DMS53 treated with DMSO at 0.1 percent for 48 hours (cell line): ENCODE measurements around the gene ZBED1.
"Not testable (repeated sequence)": the region's sequence is repeated elsewhere in the genome, so short reads cannot be mapped to it uniquely, and the experiment has no call there.

ENCODE experiments used
- DNase-seq: peaks from one replicate; lab custom pipeline; 2025; ENCODE audit not compliant: unreplicated experiment; lab: John Stamatoyannopoulos, UW

The ZBED1 gene

DNA sequence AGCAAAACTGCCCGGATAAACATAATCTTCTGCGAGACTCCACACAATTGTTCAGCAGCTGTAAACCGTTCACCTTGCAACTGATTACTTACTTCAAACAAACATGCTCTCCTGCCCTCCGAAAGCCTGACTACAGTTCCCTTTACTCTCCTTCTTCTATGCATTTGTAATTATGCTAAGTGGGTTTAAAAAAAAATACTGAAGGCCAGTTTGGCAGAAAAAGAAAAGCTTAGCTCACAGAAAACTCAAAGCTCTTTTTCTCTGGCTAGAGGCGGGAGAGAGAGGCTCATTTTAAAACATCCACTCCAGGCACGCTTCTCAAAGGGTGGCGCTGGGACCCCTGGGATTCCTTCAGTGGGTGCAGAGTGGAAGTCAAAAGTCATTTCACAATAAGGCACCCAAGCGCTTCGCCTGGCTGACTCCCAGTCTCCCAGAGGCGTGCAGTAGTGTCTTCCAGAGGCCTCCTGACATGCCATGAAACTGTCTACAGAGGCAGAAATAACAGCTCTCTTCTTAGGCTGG, 1.9 kb downstream of the ZBED1 start:
- DNase-seq: no peak

DNA sequence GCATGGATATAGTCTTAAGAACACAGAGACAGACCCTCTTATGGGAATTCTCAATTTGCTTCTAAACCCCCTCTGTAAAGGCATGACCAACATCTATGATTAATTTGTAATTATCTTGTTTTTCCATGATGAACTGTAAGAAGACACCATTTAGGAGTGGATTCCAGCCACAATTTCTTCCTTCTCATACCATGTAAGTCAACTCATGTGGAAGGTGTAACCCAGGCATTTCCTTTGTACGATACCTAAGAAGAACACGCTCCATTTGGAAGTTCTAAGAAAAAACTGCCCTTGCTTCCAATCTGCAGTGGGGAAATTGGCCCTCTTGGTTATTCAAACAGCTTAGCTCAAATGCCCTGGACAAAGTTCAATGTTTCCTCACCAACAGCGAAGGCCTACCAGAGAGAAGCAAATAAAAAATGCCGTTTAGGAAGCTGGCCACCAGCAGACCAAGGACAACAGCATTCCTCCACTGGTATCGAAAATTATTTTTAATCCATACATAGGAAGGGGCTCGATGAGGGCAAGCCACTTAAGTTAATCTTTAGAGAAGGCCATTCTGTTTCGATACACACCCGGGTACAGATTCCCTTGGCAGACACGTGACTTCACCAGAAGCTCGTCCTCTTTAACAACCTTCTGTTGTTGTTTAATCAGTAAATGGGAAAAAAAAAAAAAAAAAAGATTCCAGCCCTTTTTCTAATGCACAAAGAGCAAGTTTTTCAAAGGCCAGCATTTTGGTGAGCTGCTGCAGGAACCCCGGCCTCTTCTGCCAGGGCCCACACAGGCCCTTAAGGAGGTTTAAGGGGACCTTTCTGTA, 2.6 kb downstream of the ZBED1 start:
- DNase-seq: no peak

DNA sequence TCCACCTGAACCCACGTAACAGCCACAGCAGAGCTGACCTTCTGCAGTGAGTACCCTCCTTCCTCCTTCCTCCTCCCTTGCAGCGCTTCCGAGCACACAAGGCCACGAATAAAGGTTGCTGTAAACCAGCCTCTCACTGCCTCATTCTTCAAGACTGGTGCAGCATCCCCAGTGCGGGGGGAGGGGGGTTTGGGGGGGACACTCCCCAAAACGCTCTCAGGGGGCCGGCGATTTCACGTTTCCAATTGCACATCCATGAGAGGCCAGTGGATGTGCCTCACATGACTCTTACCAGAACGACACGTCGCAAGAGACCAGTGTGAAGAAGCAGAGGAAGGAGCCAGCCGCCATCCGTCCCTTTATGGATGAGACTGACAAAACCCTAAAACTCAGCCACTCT, 5.2 kb downstream of the ZBED1 start:
- no peak for DNase-seq

DNA sequence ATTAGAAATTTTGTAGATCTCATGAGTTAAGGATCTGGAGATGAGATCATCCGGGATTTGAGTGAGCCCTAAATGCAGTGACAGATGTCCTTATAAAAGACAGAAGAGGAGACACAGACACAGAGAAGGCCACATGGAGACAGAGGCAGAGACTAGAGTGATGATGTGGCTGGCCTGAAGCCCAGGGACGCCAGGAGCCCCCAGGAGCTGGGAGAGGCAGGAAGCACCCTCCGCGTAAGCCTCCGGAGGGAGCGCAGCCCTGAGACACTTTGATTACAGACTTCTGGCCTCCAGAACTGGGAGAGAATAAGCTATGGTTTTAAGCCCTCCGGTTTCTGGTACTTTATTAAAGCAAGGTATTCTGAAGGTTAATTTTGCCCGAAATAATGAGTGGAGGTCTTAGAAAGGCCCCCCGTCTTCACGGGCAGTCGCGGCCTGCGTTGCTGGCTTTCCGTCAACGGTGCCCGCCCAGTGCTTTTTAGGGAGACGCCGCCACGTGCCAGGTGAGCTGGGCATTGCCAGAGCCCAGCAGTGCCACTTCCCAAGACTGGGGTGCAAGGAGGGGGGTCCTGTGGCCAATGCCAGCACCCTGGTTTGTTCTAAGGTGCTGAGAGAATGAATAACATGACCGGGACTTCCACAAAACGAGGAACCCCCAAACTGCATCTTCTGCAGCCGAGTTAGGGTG, 8.1 kb downstream of the ZBED1 start:
- DNase-seq: no peak

DNA sequence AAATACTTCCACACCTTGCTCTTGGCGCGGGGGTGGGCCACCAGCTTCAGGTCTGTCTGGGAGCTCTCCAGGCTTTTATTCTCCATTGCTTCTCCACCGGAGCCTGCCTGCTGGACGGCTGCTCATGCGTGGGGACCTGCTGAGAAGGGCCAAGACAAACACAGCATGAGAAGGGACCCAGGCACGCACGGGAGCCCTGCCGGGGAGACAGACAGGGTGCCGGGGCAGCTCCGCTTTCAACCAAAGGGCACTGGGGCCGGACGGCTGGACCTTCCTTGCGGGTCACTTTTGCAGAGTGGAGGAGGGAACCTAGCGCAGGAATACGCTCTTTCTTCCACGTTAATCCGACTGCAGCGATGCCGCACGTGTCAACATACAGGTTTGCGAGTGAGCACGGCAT, 10.1 kb downstream of the ZBED1 start:
- no peak for DNase-seq

DNA sequence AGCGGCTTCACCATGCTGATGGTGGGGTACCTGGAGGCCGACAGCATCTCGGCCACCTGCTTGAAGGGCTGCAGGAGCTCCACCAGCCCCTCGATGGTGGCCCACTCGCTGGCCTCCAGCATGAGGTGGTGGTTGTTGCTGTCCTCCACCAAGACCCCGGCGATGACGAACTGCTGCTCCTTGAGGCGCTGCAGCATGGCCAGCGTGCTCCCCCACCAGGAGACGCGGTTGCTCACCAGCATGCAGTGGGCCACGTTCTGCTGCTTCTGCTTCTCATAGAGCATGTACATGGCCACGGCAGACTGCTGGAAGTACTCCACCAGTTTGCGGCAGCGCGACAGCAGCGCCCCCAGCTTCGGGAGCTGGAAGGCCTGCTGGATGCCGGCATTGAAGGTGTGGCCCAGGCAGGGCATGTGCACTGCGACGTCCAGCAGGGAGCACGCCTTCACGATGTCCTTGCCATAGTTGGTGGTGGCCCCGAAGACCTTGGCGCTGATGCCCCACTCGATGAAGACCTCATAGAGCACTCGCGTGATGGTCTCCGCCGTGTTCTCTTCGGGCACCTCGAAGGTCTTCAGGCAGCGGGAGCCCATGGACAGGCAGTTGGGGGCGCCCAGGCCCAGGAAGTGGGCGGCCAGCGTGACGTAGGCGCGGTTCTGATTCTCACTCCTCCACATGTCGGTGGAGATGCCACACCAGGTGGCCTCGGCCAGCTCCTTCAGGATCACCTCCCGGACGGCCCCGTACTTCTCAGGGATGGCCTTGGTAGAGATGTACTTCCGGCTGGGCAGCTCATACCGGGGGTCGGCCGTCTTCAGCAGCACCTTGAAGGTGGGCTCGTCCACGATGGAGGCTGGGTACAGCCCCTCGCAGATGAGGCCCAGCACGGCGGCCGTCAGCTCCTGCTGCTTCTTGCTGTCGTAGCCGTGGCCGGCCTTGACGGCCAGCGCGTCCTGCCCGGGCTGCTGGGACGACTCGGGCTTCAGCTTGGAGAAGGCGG, 11.0 kb downstream of the ZBED1 start:
- no peak for DNase-seq

DNA sequence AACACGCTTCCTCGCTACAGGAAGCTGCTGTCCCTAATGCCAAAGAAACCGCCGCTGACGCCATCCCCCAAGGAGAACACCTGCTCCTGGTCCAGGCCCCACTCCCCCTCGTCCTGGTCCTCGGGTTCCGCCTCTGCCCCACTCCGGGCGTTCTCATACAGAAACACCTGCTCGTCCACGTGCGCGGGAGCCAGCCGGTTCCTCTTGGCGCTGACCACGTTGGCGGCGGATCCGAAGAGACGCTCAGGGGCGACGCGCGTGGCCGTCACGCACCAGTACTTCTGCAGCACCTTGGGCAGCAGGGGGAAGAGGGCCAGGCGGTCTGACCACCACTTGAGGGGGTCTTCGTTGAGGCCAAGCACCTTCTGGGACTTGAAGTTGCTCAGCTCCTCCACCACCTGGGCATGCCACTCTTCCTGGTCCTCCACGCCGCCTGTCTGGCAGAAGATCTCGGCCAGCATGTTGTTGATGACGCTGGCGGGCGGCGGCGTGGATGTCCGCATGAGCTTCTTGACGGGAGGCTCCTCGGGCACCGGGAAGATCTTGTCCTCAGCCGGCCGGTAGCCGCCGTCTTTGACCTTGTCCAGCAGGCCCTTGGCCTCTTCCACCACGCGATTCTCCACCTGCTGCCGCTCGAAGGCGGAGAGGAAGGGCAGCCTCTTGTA, 12.0 kb downstream of the ZBED1 start:
- DNase-seq: no peak

DNA sequence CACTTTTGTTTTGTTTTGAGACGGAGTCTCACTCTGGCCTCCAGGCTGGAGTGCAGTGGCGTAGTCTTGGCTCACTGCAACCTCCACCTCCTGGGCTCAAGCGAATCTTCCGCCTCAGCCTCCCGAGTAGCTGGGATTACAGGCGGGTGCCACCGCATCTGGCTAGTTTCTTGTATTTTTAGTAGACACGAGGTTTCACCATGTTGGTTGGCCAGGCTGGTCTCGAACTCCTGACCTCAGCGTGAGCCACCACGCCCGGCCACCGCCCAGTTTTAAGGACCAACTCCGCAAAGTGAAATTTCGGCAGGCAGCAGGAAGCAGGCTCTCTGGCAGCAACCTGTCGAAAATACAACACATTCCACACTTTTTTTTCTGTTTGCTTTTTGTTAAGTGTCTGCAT, 13.4 kb downstream of the ZBED1 start:
- no peak for DNase-seq

DNA sequence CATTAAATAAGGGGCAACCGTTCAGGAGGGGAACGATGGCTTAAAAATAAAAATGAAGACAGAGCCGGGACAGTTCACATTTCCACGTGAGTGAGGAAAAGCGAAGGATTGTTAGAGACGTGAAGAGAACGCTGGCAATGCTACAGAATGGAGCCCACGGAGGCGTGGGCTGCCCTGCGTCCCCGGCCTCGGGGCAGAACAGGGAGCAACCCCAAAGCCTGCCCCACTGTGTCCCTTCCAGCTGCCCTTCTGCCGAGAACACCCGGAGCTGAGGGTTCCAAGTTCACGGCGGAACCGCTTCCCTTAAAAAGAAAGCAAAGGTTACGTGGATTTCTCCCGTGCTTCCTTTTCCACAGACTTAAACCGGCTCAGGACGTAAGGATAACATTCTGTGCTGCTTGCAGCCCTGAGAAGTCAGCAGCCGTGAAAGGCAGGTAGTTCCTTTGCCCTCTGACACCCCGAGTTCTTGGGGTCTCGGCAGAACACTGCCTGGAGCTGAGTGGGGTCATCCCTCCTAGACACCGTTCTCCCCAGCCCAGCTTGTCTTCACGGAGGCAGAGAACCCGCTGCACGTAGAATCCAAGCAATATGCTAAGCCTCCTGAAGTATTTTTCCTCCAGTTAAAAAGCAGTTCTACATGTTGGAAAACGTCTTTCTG, 14.2 kb downstream of the ZBED1 start:
- no peak for DNase-seq

DNA sequence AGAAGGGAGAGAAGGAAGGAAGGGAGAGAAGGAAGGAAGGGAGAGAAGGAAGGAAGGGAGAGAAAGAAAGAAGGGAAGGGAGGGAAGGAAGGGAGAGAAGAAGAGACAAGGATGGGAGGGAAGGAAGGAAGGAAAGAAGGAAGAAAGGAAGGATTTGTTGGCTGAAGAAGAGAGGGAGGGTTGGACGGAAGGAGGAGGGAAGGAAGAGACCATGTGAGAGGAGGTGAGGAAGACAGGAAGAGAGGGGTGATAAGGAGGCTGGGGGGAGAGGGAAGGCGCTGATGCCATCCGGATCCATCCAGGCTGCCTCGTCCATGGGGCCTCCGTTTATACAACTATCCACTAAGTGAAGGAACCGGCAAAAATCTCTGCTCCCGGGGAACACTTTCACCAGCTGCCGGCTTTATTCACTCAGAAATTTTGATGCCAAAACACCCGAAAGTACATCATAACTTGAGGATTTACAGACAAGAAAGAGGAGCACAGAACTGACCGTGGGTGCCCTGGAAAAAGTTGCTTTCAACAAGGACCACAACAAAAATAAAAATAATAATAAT, 14.9 kb downstream of the ZBED1 start:
- DNase-seq: no peak

DNA sequence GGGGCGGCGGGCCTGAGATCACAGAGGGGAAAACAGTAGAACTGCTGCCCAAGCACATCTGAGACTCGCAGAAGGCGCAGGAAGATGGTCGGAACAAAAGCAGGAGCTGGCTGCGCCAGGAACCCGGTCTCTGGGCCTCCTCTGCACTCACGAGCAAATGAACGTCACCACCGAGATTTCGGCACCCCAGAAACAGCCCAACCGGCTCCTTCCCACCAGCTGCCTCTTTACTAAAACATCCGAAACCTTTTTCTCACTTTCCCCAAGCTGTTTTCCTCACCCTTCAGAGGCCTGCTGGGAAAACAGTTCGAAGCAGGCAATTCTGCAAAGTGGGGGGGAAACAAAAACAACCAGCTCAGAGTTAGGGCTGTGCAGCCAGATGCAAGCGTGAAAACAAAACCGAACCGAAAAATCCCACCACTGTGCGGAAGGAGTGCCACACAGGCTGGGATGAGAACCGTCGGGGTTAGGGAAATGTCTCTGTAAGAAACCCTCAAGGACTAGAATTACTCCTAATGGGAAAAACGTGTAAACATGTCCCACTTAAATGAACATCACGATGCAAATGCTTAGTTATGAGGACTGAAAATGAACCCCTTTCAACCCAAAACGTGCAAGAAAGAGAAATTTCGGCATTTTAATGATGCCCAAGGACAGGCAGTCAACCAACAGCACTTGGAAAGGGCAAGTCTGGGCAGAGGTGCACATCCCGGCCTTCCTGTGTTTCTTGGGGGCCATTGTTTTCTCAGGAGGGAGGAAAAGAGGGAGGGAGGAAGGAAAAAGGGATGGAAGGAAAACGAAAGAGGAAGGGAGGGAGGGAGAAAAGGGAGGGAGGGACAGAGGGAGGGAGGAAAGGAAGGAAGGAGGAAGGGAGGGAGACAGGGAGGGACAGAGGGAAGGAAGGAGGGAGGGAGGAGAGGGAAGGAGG, 15.8 kb downstream of the ZBED1 start:
- DNase-seq: no peak

DNA sequence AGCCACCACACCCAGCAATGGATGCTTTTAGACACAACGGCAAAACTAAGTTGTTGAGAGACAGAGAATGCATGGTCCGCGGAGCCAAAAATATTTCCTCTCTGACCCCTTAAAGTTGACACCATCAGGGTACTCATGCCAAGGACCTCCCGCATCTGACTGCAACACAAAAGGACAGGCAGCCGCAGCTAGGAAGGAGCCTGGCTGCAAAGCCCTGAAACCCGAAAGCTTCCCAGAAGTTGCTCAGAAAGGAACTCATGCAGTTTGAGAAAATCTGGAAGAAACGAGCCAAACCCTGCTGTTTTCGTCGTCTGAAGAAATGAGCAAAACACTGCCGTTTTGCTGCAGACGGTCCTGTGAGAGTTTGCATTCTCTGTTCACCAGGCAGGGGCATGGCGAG, 16.5 kb downstream of the ZBED1 start:
- no peak for DNase-seq

DNA sequence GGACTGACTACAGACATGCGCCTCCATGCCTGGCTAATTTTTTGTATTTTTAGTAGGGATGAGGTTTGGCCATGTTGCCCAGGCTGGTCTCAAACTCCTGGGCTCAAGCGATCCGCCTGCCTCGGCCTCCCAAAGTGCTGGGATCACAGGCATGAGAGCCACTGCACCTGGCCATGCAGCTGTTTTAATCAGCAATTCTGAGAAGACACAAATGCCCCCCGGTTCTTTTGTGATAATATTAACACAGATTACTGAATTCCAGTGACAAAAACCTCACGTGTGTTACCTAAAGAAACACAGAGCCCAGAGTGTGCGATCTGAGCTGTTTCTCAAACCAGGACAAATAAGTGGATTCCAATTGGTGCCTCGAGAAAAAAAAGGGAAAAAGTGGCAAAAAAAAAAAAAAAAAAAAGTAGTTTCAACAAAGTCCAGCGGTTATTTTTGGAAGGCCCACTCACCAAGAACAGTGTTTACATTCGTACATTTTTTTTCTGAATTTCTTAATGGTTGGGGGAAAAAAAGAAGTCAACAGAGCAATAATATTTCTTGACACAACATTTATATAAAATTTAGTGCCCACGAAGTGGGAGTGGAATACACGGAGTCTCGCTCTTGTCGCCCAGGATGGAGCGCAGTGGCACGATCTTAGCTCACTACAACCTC, 17.2 kb downstream of the ZBED1 start:
- DNase-seq: no peak

DNA sequence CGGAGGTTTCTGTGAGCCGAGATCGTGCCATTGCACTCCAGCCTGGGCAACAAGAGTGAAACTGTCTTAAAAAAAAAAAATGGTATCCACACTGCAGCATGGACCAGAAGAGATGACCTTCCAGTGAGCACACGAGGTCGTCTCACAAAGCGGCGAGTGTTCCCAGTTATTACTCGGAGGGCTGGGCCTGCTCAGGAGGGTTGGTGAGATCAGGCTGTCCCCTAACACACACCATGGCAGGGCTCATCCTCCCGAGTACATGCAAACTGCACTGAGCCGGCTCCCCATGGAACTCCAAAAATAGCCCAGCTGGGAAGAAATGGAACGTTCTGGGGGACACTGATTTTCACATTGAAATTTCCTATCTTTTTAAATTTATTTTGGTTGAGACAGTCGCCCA, 19.2 kb downstream of the ZBED1 start:
- DNase-seq: not testable (repeated sequence)

DNA sequence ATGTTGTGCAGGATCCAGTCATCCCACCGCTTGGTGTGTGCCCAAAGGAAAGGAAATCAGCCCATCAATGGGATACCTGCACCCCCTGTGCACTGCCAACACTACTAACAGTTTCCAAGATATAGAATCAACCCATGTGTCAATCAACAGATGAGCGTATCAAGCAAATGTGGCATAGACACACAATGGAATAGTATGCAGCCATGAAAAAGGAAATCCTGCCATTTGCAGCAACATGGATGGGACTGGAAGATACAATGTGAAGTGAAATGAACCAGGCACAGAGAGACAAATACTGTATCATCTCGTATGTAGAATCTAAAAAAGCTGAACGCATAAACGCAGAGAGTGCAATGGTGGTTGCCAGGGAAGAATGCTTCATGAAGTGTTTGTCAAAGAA, 20.8 kb downstream of the ZBED1 start:
- not testable (repeated sequence) for DNase-seq

DNA sequence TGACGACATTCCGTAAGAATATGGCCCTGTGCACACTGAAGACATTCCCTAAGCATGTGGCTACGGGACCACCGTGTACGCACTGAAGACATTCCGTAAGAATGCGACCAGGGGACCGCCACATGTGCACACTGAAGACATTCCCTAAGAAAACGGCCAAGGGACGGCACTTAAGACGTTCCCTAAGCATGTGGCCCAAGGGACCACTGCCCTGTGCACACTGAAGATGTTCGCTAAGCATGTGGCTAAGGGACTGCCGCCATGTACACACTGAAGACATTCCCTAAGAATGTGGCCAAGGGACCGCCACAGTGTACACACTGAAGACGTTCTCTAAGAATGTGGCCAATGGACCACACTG, 21.4 kb downstream of the ZBED1 start:
- DNase-seq: no peak

DNA sequence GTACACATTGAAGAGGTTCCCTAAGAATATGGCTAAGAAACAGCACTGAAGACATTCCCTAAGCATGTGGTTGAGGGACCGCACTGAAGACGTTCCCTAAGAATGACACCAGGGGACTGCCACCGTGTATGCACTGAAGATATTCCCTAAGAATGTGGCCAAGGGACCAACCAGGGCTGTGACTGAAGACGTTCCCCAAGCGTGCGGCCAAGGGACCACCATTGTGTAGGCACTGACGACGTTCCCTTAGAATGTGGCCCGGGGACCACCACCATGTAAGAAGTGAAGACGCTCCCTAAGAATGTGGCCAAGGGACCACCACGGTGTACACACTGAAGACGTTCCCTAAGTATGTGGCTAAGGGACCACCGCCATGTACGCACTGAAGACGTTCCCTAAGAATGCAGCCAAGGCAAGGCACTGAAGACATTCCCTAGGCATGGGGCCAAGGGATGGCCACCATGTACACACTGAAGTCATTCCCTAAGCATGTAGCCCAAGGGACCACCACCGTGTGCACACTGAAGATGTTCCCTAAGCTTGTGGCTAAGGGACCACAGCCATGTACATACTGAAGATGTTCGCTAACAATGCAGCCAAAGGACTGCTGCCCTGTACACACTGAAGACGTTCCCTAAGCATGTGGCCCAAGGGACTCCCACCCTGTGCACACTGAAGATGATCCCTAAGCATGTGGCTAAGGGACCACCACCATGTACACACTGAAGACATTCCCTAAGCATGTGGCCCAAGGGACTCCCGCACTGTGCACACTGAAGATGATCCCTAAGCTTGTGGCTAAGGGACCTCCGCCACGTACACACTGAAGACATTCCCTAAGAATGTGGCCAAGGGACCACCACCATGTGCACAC, 22.0 kb downstream of the ZBED1 start:
- DNase-seq: no peak
